Astrocyte of the cerebellum (primary cell): ENCODE measurements around the gene NSRP1.
"Not testable (repeated sequence)": the region's sequence is repeated elsewhere in the genome, so short reads cannot be mapped to it uniquely, and the experiment has no call there.

Experiments
- DNase-seq: peaks from one replicate; pipeline ENCODE4 v3.0.0-alpha.2; 2011; ENCODE audit warnings: low read depth
- H3K4me3 ChIP-seq: 2 replicates; pipeline ENCODE4 v1.5.1; 2011; ENCODE audit warnings: mild to moderate bottlenecking, low read depth, low read length, moderate library complexity
- in situ Hi-C: cut with HindIII; loops from 2 replicates; pipeline ENCODE4 v1.10.0; 2017; ENCODE audit warnings: low sequenced_read_pairs
- TF ChIP-seq, protein P1 (sequence below): IDR thresholded peaks from 2 replicates; pipeline ENCODE4 v1.5.1; 2012; ENCODE audit warnings: low read length, low read depth, moderate library complexity, mild to moderate bottlenecking; ENCODE audit errors: missing control alignments

NSRP1 gene

DNA sequence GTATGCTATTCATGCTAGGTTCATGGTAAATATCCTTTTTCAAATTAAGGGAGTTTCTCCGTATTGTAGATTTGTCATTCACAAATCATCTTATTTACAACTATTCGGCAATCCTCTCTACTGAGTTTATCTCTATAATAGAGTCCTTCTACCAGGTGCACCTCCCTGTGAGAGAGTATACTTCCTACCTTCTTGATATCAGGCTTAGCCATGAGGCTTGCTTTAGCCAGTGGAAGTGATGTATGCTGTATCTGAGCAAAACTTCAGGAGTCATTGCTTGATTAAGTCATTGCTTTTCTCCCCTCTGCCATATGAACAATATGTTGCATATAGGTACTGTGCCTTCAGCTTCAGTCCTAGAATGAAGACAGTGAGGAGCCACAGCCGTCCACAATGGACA is 20.5 kb downstream of the NSRP1 start:
- in situ Hi-C loops = no loop called here
- TF ChIP-seq, protein P1, sequence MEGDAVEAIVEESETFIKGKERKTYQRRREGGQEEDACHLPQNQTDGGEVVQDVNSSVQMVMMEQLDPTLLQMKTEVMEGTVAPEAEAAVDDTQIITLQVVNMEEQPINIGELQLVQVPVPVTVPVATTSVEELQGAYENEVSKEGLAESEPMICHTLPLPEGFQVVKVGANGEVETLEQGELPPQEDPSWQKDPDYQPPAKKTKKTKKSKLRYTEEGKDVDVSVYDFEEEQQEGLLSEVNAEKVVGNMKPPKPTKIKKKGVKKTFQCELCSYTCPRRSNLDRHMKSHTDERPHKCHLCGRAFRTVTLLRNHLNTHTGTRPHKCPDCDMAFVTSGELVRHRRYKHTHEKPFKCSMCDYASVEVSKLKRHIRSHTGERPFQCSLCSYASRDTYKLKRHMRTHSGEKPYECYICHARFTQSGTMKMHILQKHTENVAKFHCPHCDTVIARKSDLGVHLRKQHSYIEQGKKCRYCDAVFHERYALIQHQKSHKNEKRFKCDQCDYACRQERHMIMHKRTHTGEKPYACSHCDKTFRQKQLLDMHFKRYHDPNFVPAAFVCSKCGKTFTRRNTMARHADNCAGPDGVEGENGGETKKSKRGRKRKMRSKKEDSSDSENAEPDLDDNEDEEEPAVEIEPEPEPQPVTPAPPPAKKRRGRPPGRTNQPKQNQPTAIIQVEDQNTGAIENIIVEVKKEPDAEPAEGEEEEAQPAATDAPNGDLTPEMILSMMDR = no peak
- H3K4me3 ChIP-seq = no peak overlapping the region
- DNase-seq = no peak

DNA sequence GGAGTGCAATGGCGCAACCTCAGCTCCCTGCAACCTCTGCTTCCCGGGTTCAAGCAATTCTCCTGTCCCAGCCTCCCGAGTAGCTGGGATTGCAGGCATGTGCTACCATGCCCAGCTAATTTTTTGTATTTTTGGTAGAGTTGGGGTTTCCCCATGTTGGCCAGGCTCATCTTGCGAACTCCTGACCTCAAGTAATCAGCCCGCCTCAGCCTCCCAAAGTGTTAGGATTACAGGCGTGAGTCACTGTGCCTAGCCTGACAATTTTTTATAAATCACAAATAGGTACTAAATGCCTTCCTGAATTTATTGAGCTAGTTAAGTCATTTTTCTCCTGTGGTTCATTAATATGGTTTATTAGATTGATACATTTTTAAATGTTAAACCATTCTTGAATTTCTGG is 31.2 kb downstream of the NSRP1 start:
- DNase-seq, in situ Hi-C loops, H3K4me3 ChIP-seq: not testable (repeated sequence)

DNA sequence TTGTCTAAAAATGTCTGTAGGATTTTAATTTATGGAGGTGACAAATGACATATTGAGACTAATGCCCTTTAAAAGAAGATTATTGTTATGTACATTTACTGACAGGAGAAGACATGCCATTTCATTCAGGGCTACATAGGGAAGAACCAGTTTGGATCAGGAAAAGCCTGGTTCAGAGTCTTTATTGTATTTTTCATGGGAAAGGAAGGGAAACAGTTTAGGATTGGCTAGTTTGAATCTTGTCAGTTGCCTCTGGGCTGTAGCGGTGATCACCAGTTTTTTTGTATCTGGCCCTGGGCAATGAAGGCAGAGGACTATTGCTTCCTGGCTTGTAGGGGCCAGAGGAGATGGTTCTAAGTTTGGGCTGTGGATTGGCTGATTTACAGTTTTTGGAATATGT is 31.8 kb downstream of the NSRP1 start:
- TF ChIP-seq, protein P1 = no peak
- DNase-seq = no peak
- H3K4me3 ChIP-seq = no peak overlapping the region
- in situ Hi-C loops = no loop called here

DNA sequence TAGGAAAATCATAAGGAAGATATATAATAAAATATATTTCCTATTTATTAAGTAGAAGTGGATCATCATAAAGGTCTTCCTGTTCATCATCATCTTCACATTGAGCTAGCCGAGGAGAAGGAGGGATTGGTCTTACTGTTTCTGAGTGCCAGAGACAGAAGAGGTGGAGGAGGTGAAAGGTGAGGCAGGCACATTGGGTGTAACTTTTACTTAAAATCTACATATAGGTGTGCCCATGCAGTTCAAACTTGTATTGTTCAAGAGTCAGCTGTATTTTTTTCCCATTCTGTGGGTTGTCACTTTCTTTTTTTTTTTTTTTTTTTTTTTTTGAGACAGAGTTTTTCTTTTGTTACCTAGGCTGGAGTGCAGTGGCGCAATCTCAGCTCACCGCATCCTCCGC is 34.9 kb downstream of the NSRP1 start:
- DNase-seq = no peak
- no peak overlapping the region for H3K4me3 ChIP-seq
- in situ Hi-C loops = no loop called here
- TF ChIP-seq, protein P1 = no peak

DNA sequence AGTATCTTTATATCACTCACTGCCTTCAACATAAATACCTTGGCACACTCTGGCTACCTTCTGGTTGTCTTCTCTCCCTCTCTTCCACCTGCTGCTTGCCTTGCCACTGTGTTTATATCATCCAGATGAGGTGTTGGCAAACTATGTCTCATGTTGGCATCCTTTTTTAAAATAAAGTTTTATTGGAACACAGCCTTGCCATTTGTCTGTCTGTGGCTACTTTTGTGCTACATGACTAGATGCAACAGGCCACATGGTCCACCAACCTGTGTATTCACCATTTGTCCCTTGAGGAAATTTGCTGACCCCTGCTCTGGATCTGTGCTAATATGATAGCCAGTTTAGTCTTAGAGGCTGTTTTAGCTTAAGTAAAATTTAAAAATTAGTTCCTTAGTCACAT is 36.8 kb downstream of the NSRP1 start:
- no peak for DNase-seq
- H3K4me3 ChIP-seq = no peak overlapping the region
- in situ Hi-C loops = no loop called here
- TF ChIP-seq, protein P1 = no peak

DNA sequence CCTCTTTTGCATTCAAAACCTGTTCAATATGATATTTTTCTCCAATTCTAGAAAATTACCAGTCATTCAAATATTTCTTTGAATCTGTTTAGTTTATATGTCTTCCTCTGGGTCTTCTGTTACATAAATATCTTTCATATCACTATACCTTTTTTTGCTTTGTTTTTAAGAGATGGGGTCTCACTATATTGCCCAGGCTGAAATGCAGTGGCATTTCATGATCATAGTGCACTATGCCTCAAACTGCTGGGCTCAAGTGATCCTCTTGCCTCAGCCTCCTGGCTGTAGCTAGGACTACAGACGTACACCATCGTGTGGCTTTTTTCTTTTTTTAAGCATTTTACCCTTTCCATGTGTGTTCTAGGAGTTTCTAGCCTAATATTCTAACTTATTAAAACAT is 38.8 kb downstream of the NSRP1 start:
- TF ChIP-seq, protein P1 = no peak
- no peak overlapping the region for H3K4me3 ChIP-seq
- in situ Hi-C loops = no loop called here
- no peak for DNase-seq

DNA sequence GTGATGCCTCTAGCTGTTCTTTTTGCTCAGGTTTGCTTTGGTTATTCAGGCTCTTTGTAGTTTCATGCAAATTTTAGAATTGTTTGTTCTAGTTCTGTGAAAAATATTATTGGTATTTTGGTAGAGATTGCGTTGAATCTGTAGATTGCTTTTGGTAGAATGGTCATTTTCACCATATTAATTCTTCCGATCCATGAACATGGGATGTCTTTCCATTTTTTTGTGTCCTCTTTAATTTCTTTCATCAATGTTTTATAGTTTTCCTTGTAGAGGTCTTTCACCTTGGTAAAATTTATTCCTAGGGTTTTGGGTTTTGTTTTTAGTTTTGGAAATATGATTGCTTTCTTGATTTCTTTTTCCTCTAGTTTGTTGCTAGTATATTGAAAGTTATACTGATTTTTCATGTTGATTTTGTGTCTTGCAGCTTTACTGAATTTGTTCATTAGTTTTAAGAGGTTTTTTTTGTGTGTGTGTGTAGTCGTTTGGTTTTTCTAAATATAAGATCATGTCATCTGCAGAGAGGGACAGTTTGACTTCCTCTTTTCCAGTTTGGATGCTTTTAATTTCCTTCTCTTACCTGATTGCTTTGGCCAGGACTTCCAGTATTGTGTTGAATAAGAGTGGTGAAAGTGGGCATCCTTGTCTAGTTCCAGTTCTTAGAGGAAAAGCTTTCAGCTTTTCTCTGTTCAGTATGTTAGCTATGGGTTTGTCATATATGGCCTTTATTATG is 42.4 kb downstream of the NSRP1 start:
- in situ Hi-C loops = no loop called here
- H3K4me3 ChIP-seq = no peak overlapping the region
- DNase-seq = no peak
- TF ChIP-seq, protein P1 = no peak
